ENCODE measurements around the gene PKDREJ. TPM values are rescaled to one million over a fixed set of nuclear protein-coding genes. Genes with fewer than 3 reads are reported as not detected.

Gene PKDREJ
- total RNA-seq, 4 donors from 2014 or later, result 0.11 to 0.19 TPM; not detected in 2

GRCh38 chr22:46230262-46230901, 32.8 kb downstream of the PKDREJ start:
- no peaks in the 10 kb centered on the region for H3K27me3 ChIP-seq
- H3K9me3 ChIP-seq, result no peaks in the 10 kb centered on the region
- intact Hi-C loops (cut with DNase I), result no loop called here
- H3K27ac ChIP-seq, result no peak overlapping the region
- H3K4me3 ChIP-seq, result no peak overlapping the region
- peaks cover 0 to 48% (median 0%) of the 10 kb centered on the region in 3 donors for H3K36me3 ChIP-seq
- DNase-seq, result no peak
- TF ChIP-seq CTCF (IDR thresholded peaks at IDR 0.05), result no peak
- peaks cover 0 to 5% (median 0%) of the 10 kb centered on the region in 3 donors for H3K4me1 ChIP-seq
- WGBS, 2 donors, result 88 to 91% methylated on average over 10 to 13 of the region's 13 CpGs

GRCh38 chr22:46229701-46230100, 33.4 kb downstream of the PKDREJ start:
- Histone ChIP-seq H3K36me3 (peaks cover 0 to 48% (median 0%) of the 10 kb centered on the region in 3 donors), H3K9me3 (no peaks in the 10 kb centered on the region), H3K4me1 (peaks cover 0 to 5% (median 0%) of the 10 kb centered on the region in 3 donors), H3K4me3 (no peak overlapping the region), H3K27ac (no peak overlapping the region), H3K27me3 (no peaks in the 10 kb centered on the region)
- TF ChIP-seq POLR2A (IDR thresholded peaks at IDR 0.05) (no peak), CTCF (IDR thresholded peaks at IDR 0.05) (no peak)
- no peak for DNase-seq
- 83 to 96% methylated on average over 2 to 7 of the region's 8 CpGs for WGBS, 2 donors
- intact Hi-C loops (cut with DNase I), result no loop called here

GRCh38 chr22:46226577-46226976, 36.6 kb downstream of the PKDREJ start:
- WGBS, 2 donors, result 91 to 92% methylated on average over 7 of the region's 7 CpGs
- H3K4me1 ChIP-seq, result no peaks in the 10 kb centered on the region
- no peaks in the 10 kb centered on the region for H3K9me3 ChIP-seq
- intact Hi-C loops (cut with DNase I), result no loop called here
- DNase-seq, result no peak
- no peak overlapping the region for H3K27ac ChIP-seq
- H3K36me3 ChIP-seq, result peaks cover 0 to 54% (median 0%) of the 10 kb centered on the region in 3 donors
- TF ChIP-seq POLR2A (IDR thresholded peaks at IDR 0.05) (no peak), CTCF (IDR thresholded peaks at IDR 0.05) (no peak)
- H3K27me3 ChIP-seq, result no peaks in the 10 kb centered on the region
- no peak overlapping the region for H3K4me3 ChIP-seq

GRCh38 chr22:46225631-46226030, 37.5 kb downstream of the PKDREJ start:
- 94 to 100% methylated on average over 7 of the region's 7 CpGs for WGBS, 2 donors
- no peak overlapping the region for H3K27ac ChIP-seq
- intact Hi-C loops (cut with DNase I), result no loop called here
- TF ChIP-seq POLR2A (IDR thresholded peaks at IDR 0.05), result no peak
- TF ChIP-seq CTCF (IDR thresholded peaks at IDR 0.05), result no peak
- H3K9me3 ChIP-seq, result no peaks in the 10 kb centered on the region
- H3K4me1 ChIP-seq, result no peaks in the 10 kb centered on the region
- H3K4me3 ChIP-seq, result no peak overlapping the region
- peaks cover 0 to 60% (median 4%) of the 10 kb centered on the region in 3 donors for H3K36me3 ChIP-seq
- DNase-seq, result no peak
- no peaks in the 10 kb centered on the region for H3K27me3 ChIP-seq

GRCh38 chr22:46224898-46225290, 38.2 kb downstream of the PKDREJ start:
- Histone ChIP-seq H3K9me3 (no peaks in the 10 kb centered on the region), H3K36me3 (peaks cover 5 to 67% (median 8%) of the 10 kb centered on the region in 3 donors), H3K4me1 (no peaks in the 10 kb centered on the region), H3K27me3 (no peaks in the 10 kb centered on the region), H3K27ac (no peak overlapping the region), H3K4me3 (no peak overlapping the region)
- no peak for DNase-seq
- intact Hi-C loops (cut with DNase I), result no loop called here
- WGBS, 2 donors, result 71 to 87% methylated on average over 8 to 10 of the region's 10 CpGs
- TF ChIP-seq POLR2A (IDR thresholded peaks at IDR 0.05) (no peak), CTCF (IDR thresholded peaks at IDR 0.05) (no peak)
